Measurements from ENCODE around the gene NPRL2.
A peak's percentile ranks its signal among the peaks of the same experiment; 100 is the strongest.

NPRL2 gene

GRCh38 chr3:50355829-50356552, 5.4 kb upstream of the NPRL2 start:
- TF ChIP-seq ZFX (IDR thresholded peaks at IDR 0.05; ENCODE audit: borderline replicate concordance), result no peak
- TF ChIP-seq, protein P1, sequence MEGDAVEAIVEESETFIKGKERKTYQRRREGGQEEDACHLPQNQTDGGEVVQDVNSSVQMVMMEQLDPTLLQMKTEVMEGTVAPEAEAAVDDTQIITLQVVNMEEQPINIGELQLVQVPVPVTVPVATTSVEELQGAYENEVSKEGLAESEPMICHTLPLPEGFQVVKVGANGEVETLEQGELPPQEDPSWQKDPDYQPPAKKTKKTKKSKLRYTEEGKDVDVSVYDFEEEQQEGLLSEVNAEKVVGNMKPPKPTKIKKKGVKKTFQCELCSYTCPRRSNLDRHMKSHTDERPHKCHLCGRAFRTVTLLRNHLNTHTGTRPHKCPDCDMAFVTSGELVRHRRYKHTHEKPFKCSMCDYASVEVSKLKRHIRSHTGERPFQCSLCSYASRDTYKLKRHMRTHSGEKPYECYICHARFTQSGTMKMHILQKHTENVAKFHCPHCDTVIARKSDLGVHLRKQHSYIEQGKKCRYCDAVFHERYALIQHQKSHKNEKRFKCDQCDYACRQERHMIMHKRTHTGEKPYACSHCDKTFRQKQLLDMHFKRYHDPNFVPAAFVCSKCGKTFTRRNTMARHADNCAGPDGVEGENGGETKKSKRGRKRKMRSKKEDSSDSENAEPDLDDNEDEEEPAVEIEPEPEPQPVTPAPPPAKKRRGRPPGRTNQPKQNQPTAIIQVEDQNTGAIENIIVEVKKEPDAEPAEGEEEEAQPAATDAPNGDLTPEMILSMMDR (IDR thresholded peaks at IDR 0.05), result no peak
- peak overlapping the region; percentile 75 for H3K27ac ChIP-seq

DNA sequence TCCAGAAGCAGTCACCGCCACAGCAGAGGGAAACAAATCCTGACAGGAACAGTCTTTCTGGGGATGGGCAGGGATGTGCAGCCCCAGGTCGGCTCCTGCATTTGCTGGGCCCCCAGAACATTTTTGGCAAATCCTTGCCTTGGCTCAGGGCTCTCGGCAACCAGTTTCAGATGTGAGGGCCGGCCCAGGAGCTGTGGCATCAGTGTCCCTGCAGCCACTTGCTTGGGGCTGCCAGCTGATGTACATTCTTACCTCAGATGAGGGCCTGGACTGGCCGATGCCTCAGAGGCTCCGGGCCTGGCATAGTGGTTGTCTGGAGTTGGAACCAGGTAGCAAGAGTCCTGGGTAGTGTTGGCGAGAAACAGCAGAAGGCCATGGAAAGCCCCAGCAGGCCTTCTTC, 4.3 kb upstream of the NPRL2 start:
- TF ChIP-seq, protein P1 (IDR thresholded peaks at IDR 0.05), result no peak
- TF ChIP-seq ZFX (IDR thresholded peaks at IDR 0.05; ENCODE audit: borderline replicate concordance), result no peak
- 0 out of 2 replicates have a peak overlapping the region, but pooled peaks have one; percentile 18 for H3K27ac ChIP-seq

- peak overlapping the region; percentile 18; the same call in 1 of the 2 replicates for H3K27ac ChIP-seq
- TF ChIP-seq, protein P1 (IDR thresholded peaks at IDR 0.05), result no peak
- no peak for TF ChIP-seq ZFX (IDR thresholded peaks at IDR 0.05; ENCODE audit: borderline replicate concordance)
These were observed 3.7 kb upstream of the NPRL2 start for GRCh38 chr3:50354186-50354764.

DNA sequence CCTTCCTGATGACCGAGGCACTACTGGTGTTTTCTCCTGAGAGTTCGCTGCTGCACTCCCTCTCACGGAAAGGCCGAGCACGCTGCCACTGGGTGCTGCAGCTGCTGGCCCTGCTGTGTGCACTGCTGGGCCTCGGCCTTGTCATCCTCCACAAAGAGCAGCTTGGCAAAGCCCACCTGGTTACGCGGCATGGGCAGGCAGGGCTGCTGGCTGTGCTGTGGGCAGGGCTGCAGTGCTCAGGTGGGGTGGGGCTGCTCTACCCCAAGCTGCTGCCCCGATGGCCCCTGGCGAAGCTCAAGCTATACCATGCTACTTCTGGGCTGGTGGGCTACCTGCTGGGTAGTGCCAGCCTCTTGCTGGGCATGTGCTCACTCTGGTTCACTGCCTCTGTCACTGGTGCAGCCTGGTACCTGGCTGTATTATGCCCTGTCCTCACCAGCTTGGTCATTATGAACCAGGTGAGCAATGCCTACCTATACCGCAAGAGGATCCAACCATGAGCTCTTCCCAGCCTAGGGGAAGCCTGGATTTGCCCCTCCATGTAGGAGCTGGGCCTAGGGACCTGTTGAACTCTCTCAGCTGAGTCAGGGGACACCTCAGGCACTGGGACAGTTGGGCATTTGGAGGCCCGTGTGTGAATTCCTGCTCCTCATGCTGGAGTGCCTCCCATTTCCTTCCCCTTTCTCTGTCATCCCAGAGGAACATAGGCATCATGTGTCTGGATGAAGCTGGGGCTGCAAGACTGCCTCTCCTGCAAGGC, 2.9 kb upstream of the NPRL2 start:
- TF ChIP-seq ZFX (IDR thresholded peaks at IDR 0.05; ENCODE audit: borderline replicate concordance), result no peak
- TF ChIP-seq, protein P1 (IDR thresholded peaks at IDR 0.05), result no peak
- H3K27ac ChIP-seq, result peak overlapping the region; percentile 18; the same call in 1 of the 2 replicates

DNA sequence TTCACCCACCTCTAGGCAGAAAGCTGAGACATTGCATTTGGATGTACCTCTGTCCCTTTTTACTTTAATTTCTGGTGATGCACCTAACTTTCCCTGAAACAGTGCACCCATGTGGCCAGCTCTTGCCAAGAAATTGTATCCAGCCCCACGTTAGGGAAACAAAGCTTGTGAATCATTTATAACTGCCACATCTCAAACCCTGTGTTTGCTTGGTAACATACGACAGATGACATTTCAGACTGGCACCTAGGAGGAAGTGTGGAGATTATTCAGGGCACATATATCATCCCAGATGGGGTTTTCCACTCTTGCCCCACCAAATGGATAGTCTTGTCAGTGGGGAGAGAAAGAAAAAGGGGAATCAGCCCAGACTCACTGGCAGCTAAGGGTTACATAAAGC, 2.2 kb upstream of the NPRL2 start:
- TF ChIP-seq, protein P1 (IDR thresholded peaks at IDR 0.05), result no peak; the same call in 1 of the 2 replicates
- no peak for TF ChIP-seq ZFX (IDR thresholded peaks at IDR 0.05; ENCODE audit: borderline replicate concordance)
- peak overlapping the region; percentile 18; the same call in 1 of the 2 replicates for H3K27ac ChIP-seq

GRCh38 chr3:50351323-50351697, 735 bp upstream of the NPRL2 start:
- H3K27ac ChIP-seq, result peak overlapping the region; percentile 89
- TF ChIP-seq, protein P1 (IDR thresholded peaks at IDR 0.05), result no peak
- no peak for TF ChIP-seq ZFX (IDR thresholded peaks at IDR 0.05; ENCODE audit: borderline replicate concordance)

GRCh38 chr3:50350213-50350526, 405 bp downstream of the NPRL2 start:
- no peak for TF ChIP-seq ZFX (IDR thresholded peaks at IDR 0.05; ENCODE audit: borderline replicate concordance)
- TF ChIP-seq, protein P1 (IDR thresholded peaks at IDR 0.05), result no peak
- H3K27ac ChIP-seq, result peak overlapping the region; percentile 89

All from 22Rv1 (cell line).